ENCODE results near the gene ANKIB1. TPM values are rescaled to one million over a fixed set of nuclear protein-coding genes. Genes with fewer than 3 reads are reported as not detected.

Gene ANKIB1
- total and polyA plus RNA-seq, 2 donors (not counting 1 experiment from before 2014, with no cell fraction given): 53.4 to 60.4 TPM

GRCh38 chr7:92260248-92260781 is 14.5 kb downstream of the ANKIB1 start:
- H3K4me1 ChIP-seq (ENCODE audit: control insufficient read depth, extremely low read depth, insufficient read depth, low read length): no peaks in the 10 kb centered on the region
- H3K9ac ChIP-seq (ENCODE audit: insufficient read depth, low read length): no peak overlapping the region
- H3K79me2 ChIP-seq (ENCODE audit: control insufficient read depth, insufficient read depth, low read length): peaks cover 37% of the 10 kb centered on the region
- no peak for TF ChIP-seq EZH2 (IDR thresholded peaks at IDR 0.05; ENCODE audit: low read length, missing control alignments)
- TF ChIP-seq CTCF (conservative IDR thresholded peaks at IDR 0.05 in 1 of 2, IDR thresholded peaks at IDR 0.05 in 1 of 2; ENCODE audit: low read depth in 1 of 2, low read length in 2 of 2): no peak
- H3K4me2 ChIP-seq (ENCODE audit: extremely low read depth, insufficient read depth, low read length): no peak overlapping the region
- H3K4me3 ChIP-seq (replicated peaks in 1 of 4; ENCODE audit: control extremely low read depth in 1 of 4, insufficient read depth in 1 of 4, low read depth in 3 of 4, low read length in 4 of 4): no peak overlapping the region
- DNase-seq (ENCODE audit: low read depth in 2 of 2): peak; percentile 43 to 63
- H2AFZ ChIP-seq (ENCODE audit: low read length): no peak overlapping the region
- no peaks in the 10 kb centered on the region for H3K36me3 ChIP-seq (ENCODE audit: control insufficient read depth, insufficient read depth, low read length)
- H4K20me1 ChIP-seq (ENCODE audit: control insufficient read depth, extremely low read depth, insufficient read depth, low read length): no peaks in the 10 kb centered on the region
- H3K27ac ChIP-seq (ENCODE audit: insufficient read depth, low read length): no peak overlapping the region
- H3K27me3 ChIP-seq (ENCODE audit: control insufficient read depth, insufficient read depth, low read length): no peaks in the 10 kb centered on the region
- no peaks in the 10 kb centered on the region for H3K9me3 ChIP-seq (ENCODE audit: control insufficient read depth, insufficient read depth, low read depth, low read length)

GRCh38 chr7:92266415-92267241 is 20.9 kb downstream of the ANKIB1 start:
- Histone ChIP-seq H3K4me2 (ENCODE audit: extremely low read depth, insufficient read depth, low read length) (no peak overlapping the region), H3K27ac (ENCODE audit: insufficient read depth, low read length) (no peak overlapping the region), H3K4me1 (ENCODE audit: control insufficient read depth, extremely low read depth, insufficient read depth, low read length) (no peaks in the 10 kb centered on the region), H3K9me3 (ENCODE audit: control insufficient read depth, insufficient read depth, low read depth, low read length) (no peaks in the 10 kb centered on the region), H3K4me3 (replicated peaks in 1 of 4; ENCODE audit: control extremely low read depth in 1 of 4, insufficient read depth in 1 of 4, low read depth in 3 of 4, low read length in 4 of 4) (no peak overlapping the region), H2AFZ (ENCODE audit: low read length) (no peak overlapping the region), H3K36me3 (ENCODE audit: control insufficient read depth, insufficient read depth, low read length) (no peaks in the 10 kb centered on the region), H3K27me3 (ENCODE audit: control insufficient read depth, insufficient read depth, low read length) (no peaks in the 10 kb centered on the region), H3K9ac (ENCODE audit: insufficient read depth, low read length) (no peak overlapping the region), H4K20me1 (ENCODE audit: control insufficient read depth, extremely low read depth, insufficient read depth, low read length) (no peaks in the 10 kb centered on the region), H3K79me2 (ENCODE audit: control insufficient read depth, insufficient read depth, low read length) (peaks cover 8% of the 10 kb centered on the region)
- TF ChIP-seq EZH2 (IDR thresholded peaks at IDR 0.05; ENCODE audit: low read length, missing control alignments) (no peak), CTCF (conservative IDR thresholded peaks at IDR 0.05 in 1 of 2, IDR thresholded peaks at IDR 0.05 in 1 of 2; ENCODE audit: low read depth in 1 of 2, low read length in 2 of 2) (no peak)
- peak in 1 of 2 donors; percentile 17 for DNase-seq (ENCODE audit: low read depth in 2 of 2)

GRCh38 chr7:92268921-92269320 is 23.1 kb downstream of the ANKIB1 start:
- Histone ChIP-seq H3K4me2 (ENCODE audit: extremely low read depth, insufficient read depth, low read length) (no peak overlapping the region), H3K27ac (ENCODE audit: insufficient read depth, low read length) (no peak overlapping the region), H2AFZ (ENCODE audit: low read length) (no peak overlapping the region), H3K4me3 (replicated peaks in 1 of 4; ENCODE audit: control extremely low read depth in 1 of 4, insufficient read depth in 1 of 4, low read depth in 3 of 4, low read length in 4 of 4) (no peak overlapping the region), H4K20me1 (ENCODE audit: control insufficient read depth, extremely low read depth, insufficient read depth, low read length) (no peaks in the 10 kb centered on the region), H3K4me1 (ENCODE audit: control insufficient read depth, extremely low read depth, insufficient read depth, low read length) (no peaks in the 10 kb centered on the region), H3K79me2 (ENCODE audit: control insufficient read depth, insufficient read depth, low read length) (peaks cover 3% of the 10 kb centered on the region), H3K9me3 (ENCODE audit: control insufficient read depth, insufficient read depth, low read depth, low read length) (no peaks in the 10 kb centered on the region), H3K36me3 (ENCODE audit: control insufficient read depth, insufficient read depth, low read length) (no peaks in the 10 kb centered on the region), H3K27me3 (ENCODE audit: control insufficient read depth, insufficient read depth, low read length) (no peaks in the 10 kb centered on the region), H3K9ac (ENCODE audit: insufficient read depth, low read length) (no peak overlapping the region)
- TF ChIP-seq CTCF (conservative IDR thresholded peaks at IDR 0.05 in 1 of 2, IDR thresholded peaks at IDR 0.05 in 1 of 2; ENCODE audit: low read depth in 1 of 2, low read length in 2 of 2) (no peak), EZH2 (IDR thresholded peaks at IDR 0.05; ENCODE audit: low read length, missing control alignments) (no peak)
- DNase-seq (ENCODE audit: low read depth in 2 of 2): no peak
